Anterior cingulate cortex (tissue), 58 donors: ENCODE results near the gene NXPE3.
A peak's percentile ranks its signal among the peaks of the same experiment; 100 is the strongest.
"Not testable (repeated sequence)": the region's sequence is repeated elsewhere in the genome, so short reads cannot be mapped to it uniquely, and the experiment has no call there.

Source experiments
- DNase-seq, 58 donors: peaks; one replicate each; lab custom pipeline; 2025; lab: John Stamatoyannopoulos, UW

Gene NXPE3

DNA sequence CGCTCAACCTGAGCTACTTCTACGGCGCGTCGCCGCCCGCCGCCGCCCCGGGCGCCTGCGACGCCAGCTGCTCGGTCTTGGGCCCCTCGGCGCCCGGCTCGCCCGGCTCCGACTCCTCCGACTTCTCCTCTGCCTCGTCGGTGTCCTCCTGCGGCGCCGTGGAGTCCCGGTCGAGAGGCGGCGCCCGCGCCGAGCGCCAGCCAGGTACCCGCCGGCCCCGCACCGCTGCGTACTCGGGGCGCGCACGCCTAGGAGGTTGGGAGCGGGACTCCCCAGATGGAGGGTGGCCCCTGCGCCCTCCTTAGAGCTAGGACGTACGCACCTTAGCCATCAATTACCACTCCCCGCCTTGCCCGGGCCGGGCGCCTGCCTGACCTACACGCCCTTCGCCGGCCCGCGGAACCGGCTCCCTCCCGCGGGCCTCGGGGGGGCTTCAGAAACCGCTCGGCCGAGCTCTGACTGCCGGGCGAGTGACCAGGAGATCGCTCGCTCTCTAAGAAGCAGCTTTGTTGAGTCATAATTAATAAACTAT, 70.8 kb downstream of the NXPE3 start:
- peak in 30 of 58 donors; percentile 16 to 65 (median 46) for DNase-seq

DNA sequence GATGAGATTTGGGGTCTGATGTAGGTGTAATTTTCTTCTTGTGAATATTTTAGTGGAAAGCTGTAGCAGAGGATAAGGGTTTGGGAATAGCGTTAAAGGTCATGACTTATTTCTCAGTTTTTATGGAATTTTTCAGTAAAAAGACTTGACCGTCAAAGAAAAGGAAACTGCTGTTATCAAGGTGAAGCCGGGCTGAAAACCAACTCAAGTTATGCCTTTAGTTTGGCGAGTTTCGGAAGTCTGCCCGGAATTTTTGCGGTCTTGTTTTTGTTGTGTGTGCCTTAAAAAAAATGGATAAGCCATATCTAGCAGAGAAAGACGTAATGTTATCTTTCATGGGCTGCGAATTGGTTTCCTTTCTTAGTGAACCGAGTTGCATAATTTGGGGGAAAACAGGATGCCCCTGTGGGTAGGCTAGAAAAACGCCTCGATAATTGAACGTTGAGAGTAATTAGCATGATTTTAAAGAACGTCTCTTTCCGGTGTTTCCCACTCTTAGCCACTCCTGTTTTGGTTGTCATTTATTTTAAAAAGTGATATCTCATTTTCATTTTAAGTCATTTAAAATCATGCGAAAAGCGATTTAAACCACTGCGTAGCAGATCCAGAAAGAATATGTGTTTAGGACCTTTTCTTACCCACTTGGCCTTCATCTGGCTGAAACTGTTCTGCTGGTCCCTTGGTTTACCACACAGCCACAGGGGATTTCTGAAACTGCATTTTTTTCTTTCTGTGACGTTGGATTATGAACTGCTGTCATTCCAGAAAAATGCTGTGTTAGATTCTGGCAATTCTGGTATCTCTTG, 71.4 kb downstream of the NXPE3 start:
- no peak for DNase-seq

DNA sequence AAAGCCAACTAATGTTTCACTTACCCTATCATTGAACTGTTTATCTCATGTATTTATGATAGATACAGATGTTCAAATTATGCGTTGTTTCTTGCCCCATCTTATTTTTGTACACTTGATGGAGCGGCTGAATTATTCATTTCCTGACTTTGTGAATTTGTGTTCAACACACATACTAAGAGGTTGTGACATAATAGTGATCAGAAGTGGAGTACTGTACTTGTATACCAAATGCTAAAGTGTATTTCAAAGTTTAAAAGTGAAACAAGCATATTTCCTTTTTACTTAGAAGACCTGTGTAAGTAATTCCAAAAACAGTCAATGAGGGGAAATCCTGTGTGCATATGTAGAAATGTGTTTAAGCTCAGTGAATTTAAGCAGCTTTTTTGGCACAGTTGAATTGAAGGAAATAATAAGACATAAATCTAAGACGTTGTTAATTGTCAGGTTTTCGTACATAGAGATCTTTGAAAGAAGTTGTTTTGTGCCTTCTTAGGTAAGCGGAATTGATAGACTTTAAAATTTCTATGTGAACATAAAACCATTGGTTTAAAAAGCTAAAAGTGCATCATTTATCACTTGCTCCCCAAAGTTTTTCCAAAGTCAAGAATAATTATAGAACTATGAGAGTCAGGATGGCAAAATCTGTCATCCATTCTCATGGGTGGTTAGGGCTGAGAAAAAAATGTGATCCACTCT, 72.2 kb downstream of the NXPE3 start:
- DNase-seq, result no peak

DNA sequence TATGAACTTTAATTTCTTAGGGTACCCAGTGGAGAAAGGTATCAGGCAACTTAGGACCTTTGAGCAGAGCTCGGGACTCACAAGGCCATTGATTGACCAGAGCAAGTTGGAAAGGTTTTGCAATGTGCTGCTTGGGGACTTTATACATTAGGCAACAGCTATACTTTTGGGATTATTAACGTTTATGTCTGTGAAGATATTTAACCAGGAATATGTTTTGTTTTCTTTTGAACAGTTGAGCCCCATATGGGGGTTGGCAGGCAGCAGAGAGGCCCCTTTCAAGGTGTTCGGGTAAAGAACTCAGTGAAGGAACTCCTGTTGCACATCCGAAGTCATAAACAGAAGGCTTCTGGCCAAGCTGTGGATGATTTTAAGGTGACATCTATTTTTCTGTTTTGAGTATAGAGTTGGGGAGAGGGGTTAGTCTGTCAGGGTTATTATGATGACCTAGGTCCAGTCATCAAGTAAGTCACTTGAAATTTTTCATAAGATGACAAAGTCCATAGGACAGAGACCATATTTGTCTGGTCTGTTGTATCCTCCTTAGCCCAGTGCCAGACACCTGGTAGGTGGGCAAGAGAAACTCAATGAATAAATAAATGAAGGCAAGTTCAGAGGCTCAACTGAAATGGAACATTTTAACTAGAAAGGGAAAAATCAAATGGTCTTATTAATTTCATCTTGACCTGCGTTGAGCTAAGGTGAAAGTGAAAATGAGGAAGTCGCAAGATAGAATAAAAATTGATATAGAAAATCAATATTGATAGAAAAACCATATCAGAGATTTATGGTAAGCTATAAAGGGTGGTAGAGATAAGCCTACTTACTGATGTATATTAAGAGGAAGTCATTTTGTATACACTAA, 73.1 kb downstream of the NXPE3 start:
- no peak for DNase-seq

DNA sequence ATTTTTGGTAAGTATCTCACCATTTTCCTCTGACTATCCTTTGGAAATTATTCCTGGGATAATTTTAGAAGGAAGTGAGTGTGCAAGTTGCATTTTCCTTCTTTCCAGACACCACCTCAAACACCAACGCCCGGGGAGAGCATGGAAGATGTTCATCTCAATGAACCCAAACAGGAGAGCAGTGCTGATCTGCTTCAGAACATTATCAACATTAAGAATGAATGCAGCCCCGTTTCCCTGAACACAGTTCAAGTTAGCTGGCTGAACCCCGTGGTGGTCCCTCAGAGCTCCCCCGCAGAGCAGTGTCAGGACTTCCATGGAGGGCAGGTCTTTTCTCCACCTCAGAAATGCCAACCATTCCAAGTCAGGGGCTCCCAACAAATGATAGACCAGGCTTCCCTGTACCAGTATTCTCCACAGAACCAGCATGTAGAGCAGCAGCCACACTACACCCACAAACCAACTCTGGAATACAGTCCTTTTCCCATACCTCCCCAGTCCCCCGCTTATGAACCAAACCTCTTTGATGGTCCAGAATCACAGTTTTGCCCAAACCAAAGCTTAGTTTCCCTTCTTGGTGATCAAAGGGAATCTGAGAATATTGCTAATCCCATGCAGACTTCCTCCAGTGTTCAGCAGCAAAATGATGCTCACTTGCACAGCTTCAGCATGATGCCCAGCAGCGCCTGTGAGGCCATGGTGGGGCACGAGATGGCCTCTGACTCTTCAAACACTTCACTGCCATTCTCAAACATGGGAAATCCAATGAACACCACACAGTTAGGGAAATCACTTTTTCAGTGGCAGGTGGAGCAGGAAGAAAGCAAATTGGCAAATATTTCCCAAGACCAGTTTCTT, 74.2 kb downstream of the NXPE3 start:
- DNase-seq, result no peak

DNA sequence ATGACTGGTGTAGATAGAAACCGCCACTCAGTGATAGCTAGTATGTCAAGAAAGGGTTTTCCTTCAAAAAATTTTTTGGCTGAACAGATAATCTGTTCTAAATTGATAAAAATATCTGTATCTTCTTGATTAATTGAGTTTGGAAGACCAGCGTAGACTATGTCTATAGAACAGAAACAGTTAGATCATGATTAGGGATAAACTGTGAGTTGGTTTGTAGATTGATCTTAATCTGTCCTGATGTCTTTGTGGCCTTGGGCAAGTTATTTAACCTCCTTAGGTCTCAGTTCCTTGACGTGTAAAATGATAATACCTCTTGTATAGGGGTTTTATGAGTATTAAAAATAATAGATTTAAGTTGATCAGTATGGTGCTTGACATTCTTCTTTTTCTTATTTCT, 75.0 kb downstream of the NXPE3 start:
- DNase-seq, result no peak

DNA sequence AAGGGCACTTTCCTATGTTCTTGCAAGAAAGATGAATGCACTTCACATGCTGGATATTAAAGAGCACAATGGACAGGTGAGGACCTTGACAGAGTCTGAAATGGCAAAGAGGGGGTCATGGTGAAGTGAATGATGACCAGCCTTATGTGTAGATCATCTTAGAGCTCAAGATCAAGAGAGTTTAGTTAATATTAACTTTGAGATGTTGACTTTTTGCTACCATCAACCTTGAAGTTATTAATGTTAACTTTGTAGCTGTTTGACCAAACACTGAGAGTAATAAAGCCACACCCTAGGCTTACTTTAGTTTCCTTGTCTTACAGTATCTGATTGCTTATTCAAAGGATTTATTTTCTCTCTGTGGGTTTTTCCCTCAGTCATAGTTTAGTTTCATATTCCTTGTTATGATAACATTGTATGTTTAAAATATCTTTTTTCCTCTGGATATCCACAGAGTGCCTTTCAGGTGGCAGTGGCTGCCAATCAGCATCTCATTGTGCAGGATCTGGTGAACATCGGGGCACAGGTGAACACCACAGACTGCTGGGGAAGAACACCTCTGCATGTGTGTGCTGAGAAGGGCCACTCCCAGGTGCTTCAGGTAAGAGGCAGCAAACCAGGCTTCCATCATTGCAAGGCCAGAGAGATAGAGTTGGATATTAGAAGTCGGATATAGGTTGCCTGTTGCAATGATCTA, 75.7 kb downstream of the NXPE3 start:
- DNase-seq, result no peak

DNA sequence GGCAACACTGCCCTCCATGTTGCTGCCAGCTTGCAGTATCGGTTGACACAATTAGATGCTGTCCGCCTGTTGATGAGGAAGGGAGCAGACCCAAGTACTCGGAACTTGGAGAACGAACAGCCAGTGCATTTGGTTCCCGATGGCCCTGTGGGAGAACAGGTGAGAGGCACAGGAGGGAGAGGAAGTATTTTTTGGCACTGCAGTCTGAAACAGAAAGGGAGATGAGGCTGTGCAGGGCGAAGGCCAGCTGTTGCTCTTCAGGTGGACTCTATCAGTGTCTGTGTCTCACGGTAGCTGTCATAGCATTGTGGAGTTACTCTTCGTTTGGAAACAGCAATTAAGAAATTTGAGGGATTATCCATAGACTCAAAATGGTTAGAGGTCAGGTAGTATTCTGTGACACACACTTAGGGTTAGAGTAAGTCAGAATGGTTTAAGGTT, 78.3 kb downstream of the NXPE3 start:
- peak in 4 of 58 donors; percentile 3 to 7 (median 6) for DNase-seq

DNA sequence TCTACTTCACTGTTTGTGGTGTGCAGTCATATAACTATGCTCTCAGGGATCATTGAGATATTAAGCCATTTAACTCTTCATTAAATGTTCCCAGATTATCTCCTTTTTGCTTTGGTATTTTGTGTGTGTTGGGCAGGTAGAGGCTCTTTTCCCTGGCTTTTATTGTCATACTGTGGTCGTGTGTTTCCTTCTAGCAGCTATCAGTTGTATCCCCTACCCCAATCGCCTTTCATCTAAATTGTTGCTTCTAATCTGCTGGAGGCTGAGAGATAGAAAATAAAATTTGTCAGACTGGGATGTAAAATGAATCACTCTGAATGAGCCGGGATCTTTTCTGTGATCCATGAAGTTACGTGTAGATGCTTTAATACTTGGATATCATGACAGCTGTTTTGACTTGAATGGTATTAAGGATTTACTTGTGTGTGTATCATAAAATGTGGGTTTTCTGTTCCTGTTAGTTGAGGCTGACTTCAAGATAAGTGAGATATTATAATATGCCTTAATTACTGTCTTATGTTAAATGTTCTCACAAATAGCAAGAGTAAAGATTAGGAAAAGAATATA, 79.5 kb downstream of the NXPE3 start:
- no peak for DNase-seq

DNA sequence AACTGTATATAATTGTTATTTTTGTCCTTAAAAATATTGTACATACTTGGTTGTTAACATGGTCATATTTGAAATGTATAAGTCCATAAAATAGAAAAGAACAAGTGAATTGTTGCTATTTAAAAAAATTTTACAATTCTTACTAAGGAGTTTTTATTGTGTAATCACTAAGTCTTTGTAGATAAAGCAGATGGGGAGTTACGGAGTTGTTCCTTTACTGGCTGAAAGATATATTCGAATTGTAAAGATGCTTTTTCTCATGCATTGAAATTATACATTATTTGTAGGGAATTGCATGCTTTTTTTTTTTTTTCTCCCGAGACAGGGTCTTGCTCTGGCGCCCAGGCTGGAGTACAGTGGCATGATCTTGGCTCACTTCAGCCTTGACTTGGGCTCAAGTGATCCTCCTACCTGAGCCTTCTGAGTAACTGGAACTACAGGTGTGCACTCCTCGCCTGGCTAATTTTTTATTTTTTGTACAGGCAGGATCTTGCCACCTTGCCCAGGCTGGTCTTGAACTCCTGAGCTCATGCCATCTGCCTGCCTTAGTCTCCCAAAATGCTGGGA, 81.0 kb downstream of the NXPE3 start:
- DNase-seq, result no peak

DNA sequence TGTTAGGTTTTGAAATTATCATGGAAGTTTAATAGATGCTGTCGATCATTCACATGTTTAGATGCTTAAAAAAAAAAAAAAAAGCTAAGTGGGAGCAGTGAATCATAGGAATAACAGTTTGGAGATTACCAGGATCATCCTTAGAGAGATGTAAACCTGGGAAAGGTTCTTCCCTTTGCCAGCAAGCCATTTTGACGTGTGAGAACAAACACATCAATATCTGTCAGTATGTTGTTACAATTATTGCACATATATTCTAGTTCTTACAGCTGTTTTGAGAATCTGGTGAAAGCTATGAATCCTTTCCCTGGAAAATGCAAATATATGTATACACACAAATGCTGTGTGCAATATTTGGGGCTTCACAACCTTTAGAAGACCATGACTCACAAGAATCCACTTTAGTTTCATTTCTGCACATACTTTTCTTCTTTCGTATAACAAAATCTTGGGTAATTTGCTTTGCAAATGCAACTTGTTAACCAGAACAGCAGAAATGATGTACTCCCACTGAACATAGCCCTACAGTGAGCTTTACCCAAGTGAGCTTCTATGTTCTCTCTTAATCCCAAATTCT, 82.3 kb downstream of the NXPE3 start:
- DNase-seq, result no peak

DNA sequence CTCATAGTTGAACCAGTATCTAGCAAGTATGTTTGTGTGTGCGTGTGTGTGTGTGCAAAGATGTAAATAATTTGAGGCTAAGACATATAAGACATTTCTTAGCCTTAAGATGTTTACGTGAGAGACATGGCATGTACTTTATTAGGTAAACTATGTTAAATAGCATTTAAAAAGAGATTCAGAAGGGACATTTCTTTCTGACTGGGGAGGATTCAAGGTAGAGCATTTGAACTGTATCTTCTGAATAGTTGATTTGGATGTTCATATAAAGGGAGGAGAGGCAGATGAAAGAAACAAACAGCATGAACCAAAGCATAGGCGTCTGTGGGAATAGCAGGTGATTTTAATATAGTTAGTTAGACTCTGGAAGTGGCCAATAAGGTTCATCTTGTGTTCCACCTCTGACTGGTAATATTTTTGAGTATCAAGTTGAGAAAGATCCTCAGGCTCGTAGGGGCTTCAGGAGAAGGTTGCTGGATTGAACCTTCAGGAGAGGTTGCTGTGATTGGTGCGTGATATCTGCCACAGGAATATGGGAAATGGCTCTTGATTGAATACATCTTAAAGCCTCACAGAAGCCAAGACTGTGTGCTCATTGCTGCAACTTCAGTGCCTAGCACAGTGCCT, 82.9 kb downstream of the NXPE3 start:
- DNase-seq, result no peak

DNA sequence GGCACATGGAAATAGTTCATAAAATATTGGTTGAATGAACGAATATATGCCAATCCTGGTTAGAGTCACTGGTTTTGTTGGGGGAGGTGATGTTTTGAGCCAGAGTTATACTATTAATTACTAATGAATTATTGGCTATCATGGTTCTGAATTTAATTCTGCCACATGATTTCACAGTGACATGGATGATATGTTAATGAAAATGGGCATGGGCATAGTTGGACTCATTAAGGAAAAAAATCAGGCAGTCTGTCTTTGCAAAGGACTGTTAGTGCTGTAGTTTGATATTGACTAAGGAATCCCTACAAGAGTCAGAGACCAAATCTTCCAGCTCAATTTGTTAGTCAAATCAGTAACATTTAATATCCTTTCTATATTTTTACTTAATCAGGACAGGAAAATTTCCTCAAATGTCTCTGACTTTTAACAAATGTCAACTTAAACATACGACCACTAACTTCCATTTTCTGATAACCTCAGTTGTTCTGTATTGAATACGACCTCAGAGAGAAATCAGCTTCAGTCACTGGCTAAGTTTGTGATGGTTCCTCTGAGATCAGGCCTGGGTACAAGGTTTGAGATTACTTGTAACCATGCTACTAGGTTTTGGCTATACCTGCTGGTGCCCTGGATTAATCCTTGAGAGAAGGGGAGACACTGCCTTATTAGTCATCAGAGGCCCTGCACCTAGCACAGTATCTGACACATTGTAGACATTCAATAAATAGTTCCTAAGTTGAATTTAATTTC, 83.6 kb downstream of the NXPE3 start:
- no peak for DNase-seq

DNA sequence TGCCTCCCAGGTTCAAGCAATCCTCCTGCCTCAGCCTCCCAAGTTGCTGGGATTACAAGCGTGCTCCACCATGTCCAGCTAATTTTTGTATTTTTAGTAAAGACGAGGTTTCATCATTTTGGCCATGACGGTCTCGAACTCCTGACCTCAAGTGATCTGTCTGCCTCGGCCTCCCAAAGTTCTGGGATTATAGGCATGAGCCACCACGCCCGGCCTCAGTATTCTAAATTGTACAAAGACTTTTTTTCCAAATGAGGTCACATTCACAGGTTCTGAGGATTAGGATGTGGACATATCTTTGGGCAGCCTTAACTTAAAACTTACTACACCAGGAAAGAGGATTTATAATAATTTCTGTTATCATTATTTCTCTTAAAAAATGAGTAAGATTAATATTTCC, 85.9 kb downstream of the NXPE3 start:
- DNase-seq, result not testable (repeated sequence)

DNA sequence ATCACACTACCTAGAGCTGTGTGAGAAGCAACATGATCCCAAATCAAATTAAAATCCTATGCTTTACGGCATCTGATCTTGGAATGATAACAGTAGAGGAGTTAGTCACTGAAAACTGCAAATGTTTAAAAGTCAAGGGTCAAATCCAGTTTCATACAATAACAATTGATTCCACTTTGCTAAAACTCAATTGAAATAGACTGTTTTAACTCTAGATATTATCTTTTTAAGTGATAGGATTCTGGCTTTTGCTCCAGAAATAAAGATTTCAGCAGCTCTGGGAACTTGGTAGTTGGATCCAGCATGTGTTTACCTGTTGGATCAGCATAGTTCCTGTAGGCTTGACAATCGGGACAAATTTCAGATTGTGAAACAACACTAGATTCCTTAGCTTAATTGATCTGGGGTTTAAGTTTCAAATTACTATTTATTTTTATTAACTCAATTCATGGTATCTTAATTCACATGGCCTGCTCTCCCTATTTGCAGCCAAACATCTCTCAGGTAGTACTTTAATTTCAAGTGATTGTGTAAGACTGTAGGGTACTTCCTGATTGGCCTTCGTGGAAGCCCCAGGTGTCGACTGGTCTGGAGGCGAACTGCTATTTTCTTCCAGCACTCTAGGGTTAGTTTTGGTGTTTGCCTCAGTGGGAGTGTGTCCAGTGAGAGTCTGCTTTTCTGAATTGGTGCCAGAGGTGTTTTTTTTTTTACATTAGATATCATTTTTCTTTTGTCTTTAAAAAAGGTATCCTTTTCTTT, 86.9 kb downstream of the NXPE3 start:
- DNase-seq, result no peak

DNA sequence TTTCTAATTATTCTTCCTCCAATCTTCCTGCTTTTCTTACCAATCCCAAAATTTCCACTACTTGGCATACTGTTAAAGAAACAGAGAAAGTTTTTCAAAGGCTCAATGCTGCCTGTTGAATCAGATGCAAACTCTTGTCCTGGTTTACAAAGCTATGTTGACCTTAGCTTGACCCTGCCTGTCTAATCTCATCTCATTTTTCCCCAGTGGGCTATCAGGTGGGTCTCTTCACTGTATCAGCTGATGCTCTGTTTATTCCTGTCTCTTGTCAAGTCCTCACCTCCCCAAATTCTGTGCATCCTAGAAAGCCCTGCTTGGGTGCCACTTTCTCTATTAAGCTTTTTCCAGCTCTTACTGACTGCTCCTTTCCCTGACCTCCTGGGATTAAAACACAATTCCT, 88.5 kb downstream of the NXPE3 start:
- no peak for DNase-seq
